H1 (cell line): ENCODE measurements around the gene BGLAP.

Source experiments
- CHD2 ChIP-seq: IDR thresholded peaks from 2 replicates; pipeline ENCODE4 v1.6.1; 2012; ENCODE audit warnings: low read length, improper control_type of control experiment
- EGR1 ChIP-seq: IDR thresholded peaks from 2 replicates; pipeline ENCODE4 v1.6.1; 2011; ENCODE audit warnings: low read depth, low read length, borderline replicate concordance
- EP300 ChIP-seq, 2 experiments: IDR thresholded peaks; 1 replicate in 1 of 2; 2 replicates in 1 of 2; pipeline ENCODE4 v1.6.1; 2011 to 2012; ENCODE audit warnings: low read depth in 2 of 2, low read length in 2 of 2, mild to moderate bottlenecking in 2 of 2, borderline replicate concordance in 1 of 2, inconsistent platforms in 1 of 2, moderate library complexity in 1 of 2
- GABPA ChIP-seq: IDR thresholded peaks from 2 replicates; pipeline ENCODE4 v1.6.1; 2011; ENCODE audit warnings: mild to moderate bottlenecking, low read length, moderate library complexity, borderline replicate concordance; ENCODE audit not compliant: insufficient read depth
- JUND ChIP-seq: IDR thresholded peaks from 2 replicates; pipeline ENCODE4 v1.6.1; 2011; ENCODE audit warnings: mild to moderate bottlenecking, improper control_type of control experiment, low read length
- POLR2A ChIP-seq, 2 experiments: IDR thresholded peaks; 1 replicate in 1 of 2; 2 replicates in 1 of 2; pipeline ENCODE4 v1.6.1; 2011; ENCODE audit warnings: low read depth in 2 of 2, low read length in 2 of 2, mild to moderate bottlenecking in 2 of 2; ENCODE audit errors: control extremely low read depth in 1 of 2
- POLR2AphosphoS5 ChIP-seq: IDR thresholded peaks from 2 replicates; pipeline ENCODE4 v1.6.1; 2011; ENCODE audit warnings: low read depth, low read length
- RAD21 ChIP-seq, 2 experiments: IDR thresholded peaks in 1 of 2; conservative IDR thresholded peaks in 1 of 2; 2 replicates each; pipeline ENCODE4 v1.6.1; 2011; ENCODE audit warnings: low read depth in 2 of 2, low read length in 2 of 2, improper control_type of control experiment in 1 of 2, inconsistent platforms in 1 of 2, mild to moderate bottlenecking in 1 of 2, moderate library complexity in 1 of 2
- RXRA ChIP-seq: IDR thresholded peaks from 2 replicates; pipeline ENCODE4 v1.6.1; 2011; ENCODE audit warnings: low read depth, mild to moderate bottlenecking, low read length, moderate library complexity; ENCODE audit not compliant: insufficient read depth
- TBP ChIP-seq: IDR thresholded peaks from 2 replicates; pipeline ENCODE4 v1.6.1; 2011; ENCODE audit warnings: low read depth, low read length, improper control_type of control experiment
- YY1 ChIP-seq: IDR thresholded peaks from 2 replicates; pipeline ENCODE4 v1.6.1; 2011; ENCODE audit warnings: low read depth, mild to moderate bottlenecking, low read length
- ZNF274 ChIP-seq: IDR thresholded peaks from 2 replicates; pipeline ENCODE4 v1.7.0; 2012; ENCODE audit warnings: low read length, borderline replicate concordance; ENCODE audit errors: extremely low read depth

DNA sequence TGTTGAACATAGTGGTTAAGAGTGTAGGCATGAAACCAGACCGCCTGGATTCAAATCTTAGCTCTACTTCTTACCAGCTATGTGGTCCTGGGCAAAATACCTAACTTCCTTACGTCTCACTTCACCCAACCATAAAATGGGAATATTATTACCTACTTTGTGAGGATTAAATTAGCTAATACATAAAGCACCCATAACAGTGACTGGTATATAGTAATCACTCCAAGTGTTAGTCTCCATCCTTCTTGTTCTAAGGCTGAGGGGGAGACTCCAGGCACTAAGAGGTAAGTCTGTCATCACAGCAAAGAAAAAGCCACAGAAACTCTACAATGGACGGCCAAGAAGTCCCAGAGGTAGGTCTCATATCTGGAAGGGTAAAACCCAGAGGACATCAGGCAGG lies 37.9 kb downstream of the BGLAP start:
- TF ChIP-seq EP300 (IDR thresholded peaks at IDR 0.05; ENCODE audit: borderline replicate concordance in 1 of 2, low read depth in 2 of 2, low read length in 2 of 2) (no peak), GABPA (no peak), ZNF274 (no peak), RAD21 (IDR thresholded peaks at IDR 0.05 in 1 of 2, conservative IDR thresholded peaks at IDR 0.05 in 1 of 2; ENCODE audit: low read depth in 2 of 2, low read length in 2 of 2) (no peak), TBP (no peak), JUND (no peak), RXRA (no peak), YY1 (no peak), CHD2 (no peak), POLR2A (IDR thresholded peaks at IDR 0.05; ENCODE audit: control extremely low read depth in 1 of 2, low read depth in 2 of 2, low read length in 2 of 2) (no peak), POLR2AphosphoS5 (no peak), EGR1 (no peak)
